Activated CD8-positive, alpha-beta memory T cell treated with anti-CD3 and anti-CD28 coated beads, Interleukin-2, amount 50 U/mL, for 4 hours (primary cell): ENCODE measurements around the gene NCL.

Source experiments
- DNase-seq: peaks from one replicate; pipeline ENCODE4 v3.0.0-alpha.2; 2020

Gene NCL

GRCh38 chr2:231463698-231464575 is at the start of gene NCL:
Gene NCL, minus strand, starts transcription at chr2:231464484. Its CDS starts 131 bp downstream, at chr2:231464353.
- DNase-seq = peak; percentile 88

GRCh38 chr2:231513746-231514224 is 49.5 kb upstream of the NCL start:
- DNase-seq = no peak

GRCh38 chr2:231512222-231512621 is 47.9 kb upstream of the NCL start:
- no peak for DNase-seq

- DNase-seq = no peak
Observed at GRCh38 chr2:231503766-231504165, 39.5 kb upstream of the NCL start.

GRCh38 chr2:231502596-231502995 is 38.3 kb upstream of the NCL start:
- DNase-seq = no peak

- no peak for DNase-seq
Observed at GRCh38 chr2:231497651-231498050, 33.4 kb upstream of the NCL start.

GRCh38 chr2:231494669-231495068 is 30.4 kb upstream of the NCL start:
- no peak for DNase-seq

- DNase-seq = no peak
Observed at GRCh38 chr2:231490801-231491200, 26.5 kb upstream of the NCL start.

GRCh38 chr2:231489990-231490389 is 25.7 kb upstream of the NCL start:
- no peak for DNase-seq

- no peak for DNase-seq
Observed at GRCh38 chr2:231488331-231488730, 24.0 kb upstream of the NCL start.

GRCh38 chr2:231486851-231487596 is 22.7 kb upstream of the NCL start:
- DNase-seq = no peak

- peak; percentile 30 for DNase-seq
Observed at GRCh38 chr2:231483398-231484329, 19.4 kb upstream of the NCL start.

- DNase-seq = peak; percentile 75
Observed at GRCh38 chr2:231482806-231483391, 18.6 kb upstream of the NCL start.

- no peak for DNase-seq
Observed at GRCh38 chr2:231480781-231481180, 16.5 kb upstream of the NCL start.

- no peak for DNase-seq
Observed at GRCh38 chr2:231479455-231479854, 15.2 kb upstream of the NCL start.

GRCh38 chr2:231476920-231477319 is 12.6 kb upstream of the NCL start:
- no peak for DNase-seq

- DNase-seq = no peak
Observed at GRCh38 chr2:231475965-231476364, 11.7 kb upstream of the NCL start.

GRCh38 chr2:231472816-231473215 is 8.5 kb upstream of the NCL start:
- no peak for DNase-seq

- no peak for DNase-seq
Observed at GRCh38 chr2:231470246-231470900, 6.1 kb upstream of the NCL start.

- DNase-seq = no peak
Observed at GRCh38 chr2:231469583-231469950, 5.3 kb upstream of the NCL start.

GRCh38 chr2:231467613-231468530 is 3.6 kb upstream of the NCL start:
- DNase-seq = no peak
